ES-I3 (cell line): Measurements from ENCODE around the gene AREL1.

Experiments
- H3K36me3 ChIP-seq: 2 replicates; pipeline ENCODE4 v1.6.1; 2013; ENCODE audit warnings: mild to moderate bottlenecking, low read length, control low read depth, moderate library complexity; ENCODE audit not compliant: insufficient read depth
- H3K4me1 ChIP-seq: 2 replicates; pipeline ENCODE4 v1.6.1; 2013; ENCODE audit warnings: mild to moderate bottlenecking, control low read depth, low read length; ENCODE audit not compliant: insufficient read depth
- H3K9ac ChIP-seq: 2 replicates; pipeline ENCODE4 v1.6.1; 2013; ENCODE audit warnings: low read depth, mild to moderate bottlenecking, low read length, moderate library complexity
- H3K9me3 ChIP-seq: 2 replicates; pipeline ENCODE4 v1.6.1; 2013; ENCODE audit warnings: mild to moderate bottlenecking, low read length, moderate library complexity; ENCODE audit not compliant: control insufficient read depth, insufficient read depth

The AREL1 gene

GRCh38 chr14:74647061-74647677 is 65.7 kb downstream of the AREL1 start:
- Histone ChIP-seq H3K9ac (no peak overlapping the region), H3K36me3 (no peaks in the 10 kb centered on the region), H3K4me1 (peaks cover 19% of the 10 kb centered on the region), H3K9me3 (no peaks in the 10 kb centered on the region)

- Histone ChIP-seq H3K9ac (no peak overlapping the region), H3K36me3 (no peaks in the 10 kb centered on the region), H3K4me1 (peaks cover 19% of the 10 kb centered on the region), H3K9me3 (no peaks in the 10 kb centered on the region)
These were observed 67.0 kb downstream of the AREL1 start for GRCh38 chr14:74645756-74646470.

- Histone ChIP-seq H3K9ac (no peak overlapping the region), H3K9me3 (no peaks in the 10 kb centered on the region), H3K36me3 (no peaks in the 10 kb centered on the region), H3K4me1 (peaks cover 19% of the 10 kb centered on the region)
These were observed 67.6 kb downstream of the AREL1 start for GRCh38 chr14:74645244-74645643.

- no peaks in the 10 kb centered on the region for H3K9me3 ChIP-seq
- no peaks in the 10 kb centered on the region for H3K36me3 ChIP-seq
- H3K9ac ChIP-seq = no peak overlapping the region
- H3K4me1 ChIP-seq = peaks cover 4% of the 10 kb centered on the region; the same call in 1 of the 2 replicates
These were observed 71.1 kb downstream of the AREL1 start for GRCh38 chr14:74641601-74642391.

- no peaks in the 10 kb centered on the region for H3K36me3 ChIP-seq
- no peak overlapping the region for H3K9ac ChIP-seq
- H3K4me1 ChIP-seq = peaks cover 10% of the 10 kb centered on the region; the same call in 1 of the 2 replicates
- H3K9me3 ChIP-seq = no peaks in the 10 kb centered on the region
These were observed 73.9 kb downstream of the AREL1 start for GRCh38 chr14:74638966-74639365.

GRCh38 chr14:74638066-74638465 is 74.8 kb downstream of the AREL1 start:
- H3K4me1 ChIP-seq = peaks cover 10% of the 10 kb centered on the region; the same call in 1 of the 2 replicates
- H3K9me3 ChIP-seq = no peaks in the 10 kb centered on the region

GRCh38 chr14:74637178-74637550 is 75.7 kb downstream of the AREL1 start:
- Histone ChIP-seq H3K9ac (no peak overlapping the region), H3K36me3 (no peaks in the 10 kb centered on the region), H3K4me1 (peaks cover 10% of the 10 kb centered on the region; the same call in 1 of the 2 replicates), H3K9me3 (no peaks in the 10 kb centered on the region)

More at GRCh38 chr14:74638066-74638465, 74.8 kb downstream of the AREL1 start:
- Histone ChIP-seq H3K9ac (no peak overlapping the region), H3K36me3 (no peaks in the 10 kb centered on the region)

GRCh38 chr14:74636424-74637177 is 76.3 kb downstream of the AREL1 start:
- peaks cover 10% of the 10 kb centered on the region; the same call in 1 of the 2 replicates for H3K4me1 ChIP-seq

GRCh38 chr14:74635847-74636246 is 77.0 kb downstream of the AREL1 start:
- H3K4me1 ChIP-seq = peaks cover 10% of the 10 kb centered on the region; the same call in 1 of the 2 replicates
- no peaks in the 10 kb centered on the region for H3K9me3 ChIP-seq
- no peaks in the 10 kb centered on the region for H3K36me3 ChIP-seq
- H3K9ac ChIP-seq = no peak overlapping the region

More at GRCh38 chr14:74636424-74637177, 76.3 kb downstream of the AREL1 start:
- Histone ChIP-seq H3K9me3 (no peaks in the 10 kb centered on the region), H3K9ac (no peak overlapping the region), H3K36me3 (no peaks in the 10 kb centered on the region)

- no peaks in the 10 kb centered on the region for H3K9me3 ChIP-seq
- no peak overlapping the region for H3K9ac ChIP-seq
- H3K36me3 ChIP-seq = no peaks in the 10 kb centered on the region
- H3K4me1 ChIP-seq = peaks cover 10% of the 10 kb centered on the region; the same call in 1 of the 2 replicates
These were observed 77.9 kb downstream of the AREL1 start for GRCh38 chr14:74634964-74635363.

- no peaks in the 10 kb centered on the region for H3K9me3 ChIP-seq
- H3K36me3 ChIP-seq = no peaks in the 10 kb centered on the region
- H3K9ac ChIP-seq = no peak overlapping the region
- H3K4me1 ChIP-seq = peaks cover 10% of the 10 kb centered on the region; the same call in 1 of the 2 replicates
These were observed 78.4 kb downstream of the AREL1 start for GRCh38 chr14:74634481-74634880.

- Histone ChIP-seq H3K36me3 (no peaks in the 10 kb centered on the region), H3K9me3 (no peaks in the 10 kb centered on the region; the same call in 1 of the 2 replicates), H3K9ac (no peak overlapping the region), H3K4me1 (0 out of 2 replicates have a peak, but pooled peaks cover 5% of the 10 kb centered on the region)
These were observed 81.8 kb downstream of the AREL1 start for GRCh38 chr14:74630881-74631690.

- no peaks in the 10 kb centered on the region for H3K36me3 ChIP-seq
- H3K9me3 ChIP-seq = no peaks in the 10 kb centered on the region; the same call in 1 of the 2 replicates
- H3K9ac ChIP-seq = no peak overlapping the region
- H3K4me1 ChIP-seq = no peaks in the 10 kb centered on the region
These were observed 84.5 kb downstream of the AREL1 start for GRCh38 chr14:74628418-74628817.
